22Rv1 (cell line): ENCODE measurements around the gene ALG9.

Source experiments
- ZFX ChIP-seq: fragments of 450-650 bp; IDR thresholded peaks from 2 replicates; pipeline ENCODE4 v1.6.1; 2017; ENCODE audit warnings: antibody characterized with exemption, borderline replicate concordance
- TF ChIP-seq, protein P1 (sequence below): fragments of 450-650 bp; IDR thresholded peaks from 2 replicates; pipeline ENCODE4 v1.5.1; 2017; ENCODE audit warnings: mild to moderate bottlenecking

DNA sequence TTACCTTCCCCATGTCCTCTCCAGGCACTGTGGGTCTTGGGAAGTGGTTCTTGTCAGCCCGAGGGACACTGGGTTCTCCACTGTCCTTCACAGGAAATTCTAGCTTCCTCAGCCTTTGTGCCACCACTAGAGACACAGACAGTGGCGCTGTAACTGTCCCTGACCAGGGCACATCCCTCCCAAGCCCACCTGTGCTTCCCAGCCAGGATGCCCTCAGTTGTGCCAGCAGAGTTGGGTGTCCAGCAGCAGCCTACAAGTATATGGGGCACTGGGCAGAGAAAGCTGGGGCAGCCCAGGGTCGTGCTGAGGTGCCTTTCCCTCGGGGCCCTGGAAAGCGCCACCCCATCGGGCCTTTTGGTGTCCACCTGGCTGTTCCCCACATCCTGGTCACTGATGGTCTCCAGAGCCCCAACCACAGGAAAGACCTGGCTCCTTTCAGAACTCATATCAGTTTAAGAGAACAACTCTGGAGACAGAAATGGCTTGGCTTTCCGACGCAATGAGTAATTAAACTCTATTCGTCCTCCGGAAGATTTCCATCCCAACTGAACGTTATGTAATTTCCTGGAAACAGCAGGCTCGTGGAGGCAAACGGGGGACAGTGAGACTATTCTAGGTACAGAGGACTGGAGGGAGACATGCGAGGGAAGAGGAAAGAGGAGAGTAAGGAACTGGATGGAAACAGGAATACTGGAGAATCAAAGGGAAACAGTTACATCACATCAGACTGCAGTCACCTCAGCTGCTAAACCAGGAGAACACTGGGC lies 133.8 kb downstream of the ALG9 start:
- TF ChIP-seq, protein P1, sequence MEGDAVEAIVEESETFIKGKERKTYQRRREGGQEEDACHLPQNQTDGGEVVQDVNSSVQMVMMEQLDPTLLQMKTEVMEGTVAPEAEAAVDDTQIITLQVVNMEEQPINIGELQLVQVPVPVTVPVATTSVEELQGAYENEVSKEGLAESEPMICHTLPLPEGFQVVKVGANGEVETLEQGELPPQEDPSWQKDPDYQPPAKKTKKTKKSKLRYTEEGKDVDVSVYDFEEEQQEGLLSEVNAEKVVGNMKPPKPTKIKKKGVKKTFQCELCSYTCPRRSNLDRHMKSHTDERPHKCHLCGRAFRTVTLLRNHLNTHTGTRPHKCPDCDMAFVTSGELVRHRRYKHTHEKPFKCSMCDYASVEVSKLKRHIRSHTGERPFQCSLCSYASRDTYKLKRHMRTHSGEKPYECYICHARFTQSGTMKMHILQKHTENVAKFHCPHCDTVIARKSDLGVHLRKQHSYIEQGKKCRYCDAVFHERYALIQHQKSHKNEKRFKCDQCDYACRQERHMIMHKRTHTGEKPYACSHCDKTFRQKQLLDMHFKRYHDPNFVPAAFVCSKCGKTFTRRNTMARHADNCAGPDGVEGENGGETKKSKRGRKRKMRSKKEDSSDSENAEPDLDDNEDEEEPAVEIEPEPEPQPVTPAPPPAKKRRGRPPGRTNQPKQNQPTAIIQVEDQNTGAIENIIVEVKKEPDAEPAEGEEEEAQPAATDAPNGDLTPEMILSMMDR, result no peak
- TF ChIP-seq ZFX, result no peak
